Activated T-helper 1 cell treated with anti-CD3 and anti-CD28 coated beads, Interleukin-12 subunit alpha, Interleukin-12 subunit beta, Interleukin-2, Interleukin-4 antibody, amounts not matched to agents 30 ng/mL and 10 ng/mL and 1 ng/mL, durations not matched to agents 14 hours and 24 hours and 36 hours (primary cell): ENCODE results near the gene WDSUB1. TPM values are rescaled to one million over a fixed set of nuclear protein-coding genes. Genes with fewer than 3 reads are reported as not detected.

ENCODE experiments used
- DNase-seq: peaks from one replicate; pipeline ENCODE4 v3.0.0; 2021; ENCODE audit warnings: low spot score
- H3K27ac Mint-ChIP-seq: one replicate; pipeline ENCODE4 v1.8.0; 2021; ENCODE audit warnings: mild to moderate bottlenecking, mixed read lengths
- H3K27me3 Mint-ChIP-seq: one replicate; pipeline ENCODE4 v1.8.0; 2022; ENCODE audit warnings: mild to moderate bottlenecking, moderate library complexity, mixed read lengths; ENCODE audit not compliant: insufficient read depth
- H3K36me3 Mint-ChIP-seq: one replicate; pipeline ENCODE4 v1.8.0; 2021; ENCODE audit warnings: low read depth, mixed read lengths
- H3K4me1 Mint-ChIP-seq: one replicate; pipeline ENCODE4 v1.8.0; 2021; ENCODE audit warnings: low read depth, mixed read lengths
- H3K4me3 Mint-ChIP-seq: one replicate; pipeline ENCODE4 v1.8.0; 2021; ENCODE audit warnings: mild to moderate bottlenecking, moderate library complexity, mixed read lengths
- H3K9me3 Mint-ChIP-seq: one replicate; pipeline ENCODE4 v1.8.0; 2021; ENCODE audit warnings: mixed read lengths
- intact Hi-C: fragments of 100-400 bp; cut with micrococcal nuclease; formaldehyde crosslinking; loops from one replicate; pipeline ENCODE4 v1.15.1; 2024
- total RNA-seq: library from RNA; stranded (reverse); gene quantifications from 2 replicates; pipeline ENCODE4 v1.2.3, GENCODE V29; 2022

Gene WDSUB1
- total RNA-seq, 1 donor from 2014 or later, result 4.1 TPM

DNA sequence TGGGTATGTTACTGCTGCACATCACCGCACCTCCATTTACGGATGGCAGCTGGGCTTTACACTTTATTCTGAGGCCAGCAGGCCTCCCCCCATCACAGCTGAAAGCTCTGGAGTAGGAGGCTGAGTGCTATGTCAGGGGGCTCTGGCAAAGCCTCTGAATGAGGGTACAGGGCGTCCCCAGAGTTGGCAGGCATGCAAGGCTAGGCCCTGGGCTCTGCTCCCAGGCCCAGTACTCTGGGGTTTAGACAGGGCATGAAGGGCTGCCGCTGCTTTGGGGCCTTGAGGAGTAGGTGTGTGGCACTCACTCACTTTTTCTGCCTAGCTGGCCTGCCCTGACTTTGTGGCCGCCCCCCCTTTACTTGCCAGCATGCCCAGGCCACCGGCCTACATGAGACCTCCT is 90.8 kb downstream of the WDSUB1 start:
- intact Hi-C loops, result no loop called here
- no peaks in the 10 kb centered on the region for H3K4me1 Mint-ChIP-seq
- H3K4me3 Mint-ChIP-seq, result no peak overlapping the region
- no peaks in the 10 kb centered on the region for H3K9me3 Mint-ChIP-seq
- no peak overlapping the region for H3K27ac Mint-ChIP-seq
- H3K36me3 Mint-ChIP-seq, result no peaks in the 10 kb centered on the region
- no peak for DNase-seq
- peaks cover 5% of the 10 kb centered on the region for H3K27me3 Mint-ChIP-seq

GRCh38 chr2:159194241-159194640 is 92.3 kb downstream of the WDSUB1 start:
- H3K9me3 Mint-ChIP-seq, result no peaks in the 10 kb centered on the region
- H3K4me3 Mint-ChIP-seq, result no peak overlapping the region
- DNase-seq, result no peak
- peaks cover 5% of the 10 kb centered on the region for H3K27me3 Mint-ChIP-seq
- no peaks in the 10 kb centered on the region for H3K36me3 Mint-ChIP-seq
- H3K4me1 Mint-ChIP-seq, result no peaks in the 10 kb centered on the region
- intact Hi-C loops, result no loop called here
- H3K27ac Mint-ChIP-seq, result no peak overlapping the region

DNA sequence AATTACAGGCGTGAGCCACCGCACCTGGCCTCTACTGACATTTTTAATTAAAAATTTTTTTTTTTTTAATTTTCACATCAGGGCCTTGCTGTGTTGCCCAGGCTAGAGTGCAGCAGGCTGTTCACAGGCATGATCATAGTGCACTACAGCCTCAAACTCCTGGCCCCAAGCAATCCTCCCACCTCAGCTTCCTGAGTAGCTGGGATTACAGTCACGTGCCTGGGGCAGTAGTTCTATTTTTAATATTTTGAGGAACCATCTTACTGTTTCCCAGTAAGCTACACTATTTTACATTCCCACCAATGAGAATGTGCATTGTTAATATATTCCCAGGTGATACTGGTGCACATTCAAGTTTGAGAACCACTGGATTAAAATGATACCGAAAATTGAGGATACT is 92.7 kb downstream of the WDSUB1 start:
- H3K4me1 Mint-ChIP-seq, result no peaks in the 10 kb centered on the region
- H3K4me3 Mint-ChIP-seq, result no peak overlapping the region
- intact Hi-C loops, result no loop called here
- DNase-seq, result no peak
- no peak overlapping the region for H3K27ac Mint-ChIP-seq
- no peaks in the 10 kb centered on the region for H3K36me3 Mint-ChIP-seq
- peaks cover 6% of the 10 kb centered on the region for H3K27me3 Mint-ChIP-seq
- H3K9me3 Mint-ChIP-seq, result no peaks in the 10 kb centered on the region

DNA sequence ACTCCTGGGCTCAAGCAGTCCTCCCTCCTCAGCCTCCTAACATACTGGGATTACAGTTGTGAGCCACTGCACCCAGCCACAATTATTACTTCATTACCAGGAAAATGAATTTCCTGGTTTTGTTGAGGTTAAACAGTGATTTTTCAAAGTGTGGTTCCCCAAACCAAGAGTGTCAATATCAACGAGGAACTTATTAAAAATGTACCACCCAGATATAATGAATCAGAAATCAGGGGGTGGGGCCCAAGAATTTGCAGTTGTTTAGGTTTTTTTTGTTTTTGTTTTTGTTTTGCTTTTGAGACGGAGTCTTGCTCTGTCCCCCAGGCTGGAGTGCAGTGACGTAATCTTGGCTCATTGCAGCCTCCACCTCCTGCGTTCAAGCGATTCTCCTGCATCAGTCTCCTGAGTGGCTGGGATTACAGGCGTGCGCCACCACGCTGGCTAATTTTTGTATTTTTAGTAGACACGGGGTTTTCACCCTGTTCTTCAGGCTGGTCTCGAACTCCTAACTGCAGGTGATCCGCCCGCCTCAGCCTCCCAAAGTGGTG is 94.1 kb downstream of the WDSUB1 start:
- Mint-ChIP-seq H3K9me3 (no peaks in the 10 kb centered on the region), H3K4me3 (no peak overlapping the region), H3K4me1 (no peaks in the 10 kb centered on the region), H3K27me3 (peaks cover 5% of the 10 kb centered on the region), H3K36me3 (no peaks in the 10 kb centered on the region), H3K27ac (no peak overlapping the region)
- no peak for DNase-seq
- intact Hi-C loops, result no loop called here

GRCh38 chr2:159188449-159188848 is 98.1 kb downstream of the WDSUB1 start:
- Mint-ChIP-seq H3K4me1 (no peaks in the 10 kb centered on the region), H3K27ac (no peak overlapping the region), H3K27me3 (peaks cover 5% of the 10 kb centered on the region), H3K9me3 (no peaks in the 10 kb centered on the region), H3K36me3 (no peaks in the 10 kb centered on the region), H3K4me3 (no peak overlapping the region)
- DNase-seq, result no peak
- intact Hi-C loops, result no loop called here

- intact Hi-C loops, result no loop called here
- Mint-ChIP-seq H3K9me3 (no peaks in the 10 kb centered on the region), H3K4me1 (no peaks in the 10 kb centered on the region), H3K4me3 (no peak overlapping the region), H3K36me3 (no peaks in the 10 kb centered on the region), H3K27ac (no peak overlapping the region), H3K27me3 (peaks cover 5% of the 10 kb centered on the region)
- DNase-seq, result no peak
These were observed 99.4 kb downstream of the WDSUB1 start for GRCh38 chr2:159187106-159187505.

- Mint-ChIP-seq H3K36me3 (no peaks in the 10 kb centered on the region), H3K4me3 (no peak overlapping the region), H3K27ac (no peak overlapping the region), H3K27me3 (peaks cover 5% of the 10 kb centered on the region), H3K9me3 (no peaks in the 10 kb centered on the region), H3K4me1 (no peaks in the 10 kb centered on the region)
- DNase-seq, result no peak
- intact Hi-C loops, result no loop called here
These were observed 100.0 kb downstream of the WDSUB1 start for GRCh38 chr2:159186462-159186861.
